Stomach (tissue), 9 donors: Measurements from ENCODE around the gene BDNF. TPM values are rescaled to one million over a fixed set of nuclear protein-coding genes. Genes with fewer than 3 reads are reported as not detected.
A peak's percentile ranks its signal among the peaks of the same experiment; 100 is the strongest.

Source experiments
- DNase-seq, 2 donors: peaks; one replicate each; pipeline versions ENCODE4 v3.0.0 to v3.0.0-alpha.2; 2013 to 2019
- H3K27ac ChIP-seq, 5 donors: fragments of 200-600 bp in 4 of 5; sonication (generic) in 4 of 5; one replicate each; pipeline ENCODE4 v1.5.1; 2013 to 2019; ENCODE audit warnings: mild to moderate bottlenecking in 1 of 5, moderate library complexity in 1 of 5
- H3K27me3 ChIP-seq, 3 donors: fragments of 200-600 bp; sonication (generic); one replicate each; pipeline ENCODE4 v1.5.1; 2017 to 2019; ENCODE audit warnings: mixed run types in 1 of 3
- H3K36me3 ChIP-seq, 4 donors: fragments of 200-600 bp; sonication (generic); 1 replicate in 3 of 4; 2 replicates in 1 of 4; pipeline ENCODE4 v1.5.1; 2016 to 2019
- H3K4me1 ChIP-seq, 4 donors: fragments of 200-600 bp; sonication (generic); one replicate each; pipeline ENCODE4 v1.5.1; 2016 to 2019
- H3K4me3 ChIP-seq, 4 donors: fragments of 200-600 bp; sonication (generic) in 3 of 4; one replicate each; pipeline ENCODE4 v1.5.1; 2016 to 2019; ENCODE audit warnings: mild to moderate bottlenecking in 1 of 4
- H3K9me3 ChIP-seq, 4 donors: fragments of 200-600 bp; sonication (generic); one replicate each; pipeline ENCODE4 v1.5.1; 2016 to 2019
- CTCF ChIP-seq, 7 experiments: fragments of 450-650 bp in 4 of 7; fragments of 200-600 bp in 3 of 7; sonication (generic) in 3 of 7; IDR thresholded peaks; one replicate each; pipeline ENCODE4 v1.5.1; 2016 to 2019; ENCODE audit warnings: antibody characterized with exemption in 7 of 7, control low read depth in 2 of 7, mild to moderate bottlenecking in 1 of 7
- EP300 ChIP-seq: sonication (generic); formaldehyde crosslinking; IDR thresholded peaks from one replicate; pipeline ENCODE4 v1.6.1; 2017; ENCODE audit warnings: antibody characterized with exemption
- POLR2A ChIP-seq, 4 donors: fragments of 450-650 bp; IDR thresholded peaks; one replicate each; pipeline ENCODE4 v1.6.1; 2016; ENCODE audit warnings: antibody characterized with exemption in 4 of 4, control low read depth in 2 of 4, mild to moderate bottlenecking in 1 of 4, moderate library complexity in 1 of 4
- POLR2AphosphoS5 ChIP-seq, 3 donors: sonication (generic); formaldehyde crosslinking; IDR thresholded peaks; one replicate each; pipeline ENCODE4 v1.6.1; 2016; ENCODE audit warnings: antibody characterized with exemption in 3 of 3
- WGBS, 5 donors: extraction: QIAGEN DNeasy Blood & Tissue Kit in 3 of 5; methylation state at CpG; one replicate each; pipeline versions ENCODE4 v1.1.5 to v1.1.7; 2013 to 2018; 5-methylcytosine and 5-hydroxymethylcytosine counted together
- intact Hi-C: fragments of 100-400 bp; cut with DNase I; formaldehyde crosslinking; loops from one replicate; pipeline ENCODE4 v1.15.1; 2023; ENCODE audit warnings: low total_unique reads
- polyA plus RNA-seq, 3 donors: library from polyadenylated mRNA; stranded (reverse); fragments of 200-250 nt; gene quantifications; one replicate each; pipeline ENCODE4 v1.2.3, GENCODE V29; 2013
- total RNA-seq, 5 donors: library from RNA; depleted of rRNA; stranded (reverse); fragments of >200 nt; gene quantifications; one replicate each; pipeline versions ENCODE4 v1.1.0 to v1.2.3, GENCODE V29; 2014 to 2016
- donor health status: healthy with polysubstance abuse.
- donor health status: Bipolar disorder and iron deficiency.
- donor health status: healthy.

Gene BDNF
- total and polyA plus RNA-seq, 8 donors = under 0.01 to 1.7 (median 0.81) TPM; not detected in 1

GRCh38 chr11:27612932-27613880 is 87.0 kb downstream of the BDNF start:
- Histone ChIP-seq H3K9me3 (no peaks in the 10 kb centered on the region), H3K4me3 (no peak overlapping the region), H3K4me1 (no peaks in the 10 kb centered on the region), H3K27me3 (no peaks in the 10 kb centered on the region), H3K36me3 (no peaks in the 10 kb centered on the region), H3K27ac (no peak overlapping the region)
- TF ChIP-seq EP300 (no peak), POLR2A (IDR thresholded peaks at IDR 0.05) (no peak), POLR2AphosphoS5 (IDR thresholded peaks at IDR 0.05) (no peak), CTCF (IDR thresholded peaks at IDR 0.05) (no peak)
- 84 to 91% (median 87%) methylated on average over 9 of the region's 9 CpGs for WGBS, 5 donors
- peak in 1 of 2 donors; percentile 10 for DNase-seq
- intact Hi-C loops = no loop called here

DNA sequence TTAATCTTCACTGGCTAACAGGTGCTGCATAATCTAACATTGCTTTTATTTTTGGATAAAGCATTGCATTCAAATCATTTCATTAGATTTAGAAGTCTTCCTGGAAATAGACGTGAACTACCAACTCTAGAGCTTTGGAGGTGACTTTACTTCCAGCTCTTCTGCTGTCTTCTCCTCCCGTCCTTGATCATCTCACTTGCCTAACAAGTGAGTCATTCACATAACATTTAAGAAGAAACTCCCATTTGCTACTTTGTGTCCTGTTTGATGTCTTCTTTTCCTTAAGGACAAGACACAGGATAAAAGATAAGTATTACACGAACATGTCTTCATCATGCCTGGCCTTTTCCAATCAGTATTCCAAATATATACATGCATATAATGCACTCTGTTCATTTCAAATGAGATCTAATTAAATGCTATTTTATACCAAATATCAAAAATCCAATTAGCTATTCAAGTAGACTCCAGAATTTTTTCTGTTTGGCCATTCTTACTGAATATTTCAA is 88.3 kb downstream of the BDNF start:
- H3K27ac ChIP-seq = no peak overlapping the region
- 90 to 95% (median 91%) methylated on average over 3 of the region's 3 CpGs for WGBS, 5 donors
- TF ChIP-seq EP300 = no peak
- TF ChIP-seq CTCF (IDR thresholded peaks at IDR 0.05) = no peak
- TF ChIP-seq POLR2A (IDR thresholded peaks at IDR 0.05) = no peak
- TF ChIP-seq POLR2AphosphoS5 (IDR thresholded peaks at IDR 0.05) = no peak
- H3K9me3 ChIP-seq = no peaks in the 10 kb centered on the region
- H3K4me3 ChIP-seq = no peak overlapping the region
- no peaks in the 10 kb centered on the region for H3K4me1 ChIP-seq
- intact Hi-C loops = no loop called here
- no peaks in the 10 kb centered on the region for H3K36me3 ChIP-seq
- no peaks in the 10 kb centered on the region for H3K27me3 ChIP-seq
- no peak for DNase-seq

- no peaks in the 10 kb centered on the region for H3K36me3 ChIP-seq
- no peak for DNase-seq
- no peak overlapping the region for H3K27ac ChIP-seq
- no peaks in the 10 kb centered on the region for H3K4me1 ChIP-seq
- H3K27me3 ChIP-seq = no peaks in the 10 kb centered on the region
- H3K9me3 ChIP-seq = no peaks in the 10 kb centered on the region
- TF ChIP-seq POLR2AphosphoS5 (IDR thresholded peaks at IDR 0.05) (no peak), POLR2A (IDR thresholded peaks at IDR 0.05) (no peak), EP300 (no peak), CTCF (IDR thresholded peaks at IDR 0.05) (no peak)
- no peak overlapping the region for H3K4me3 ChIP-seq
- intact Hi-C loops = no loop called here
- whole genome bisulfite sequencing, 5 donors = 71 to 97% (median 88%) methylated on average over 1 of the region's 1 CpG
Observed at GRCh38 chr11:27611390-27611789, 88.9 kb downstream of the BDNF start.

- intact Hi-C loops = no loop called here
- no peaks in the 10 kb centered on the region for H3K9me3 ChIP-seq
Observed at GRCh38 chr11:27610946-27611345, 89.3 kb downstream of the BDNF start.

GRCh38 chr11:27610280-27610679 is 90.0 kb downstream of the BDNF start:
- H3K4me3 ChIP-seq = no peak overlapping the region
- H3K27me3 ChIP-seq = no peaks in the 10 kb centered on the region
- intact Hi-C loops = no loop called here
- H3K9me3 ChIP-seq = no peaks in the 10 kb centered on the region
- no peaks in the 10 kb centered on the region for H3K4me1 ChIP-seq
- TF ChIP-seq CTCF (IDR thresholded peaks at IDR 0.05) = no peak
- no peak for TF ChIP-seq POLR2A (IDR thresholded peaks at IDR 0.05)
- no peak for TF ChIP-seq POLR2AphosphoS5 (IDR thresholded peaks at IDR 0.05)
- H3K27ac ChIP-seq = no peak overlapping the region
- no peak for DNase-seq
- no peaks in the 10 kb centered on the region for H3K36me3 ChIP-seq
- 89 to 95% (median 92%) methylated on average over 3 of the region's 3 CpGs for WGBS, 5 donors

More at GRCh38 chr11:27610946-27611345, 89.3 kb downstream of the BDNF start:
- no peaks in the 10 kb centered on the region for H3K4me1 ChIP-seq
- H3K27me3 ChIP-seq = no peaks in the 10 kb centered on the region
- no peak overlapping the region for H3K4me3 ChIP-seq
- no peak for DNase-seq
- no peak for TF ChIP-seq POLR2A (IDR thresholded peaks at IDR 0.05)
- no peak overlapping the region for H3K27ac ChIP-seq
- H3K36me3 ChIP-seq = no peaks in the 10 kb centered on the region
